Stomach smooth muscle (tissue), 2 donors: ENCODE results near the gene ST3GAL3.

Source experiments
- H3K27ac ChIP-seq: one replicate; pipeline ENCODE4 v1.7.0; 2013; ENCODE audit warnings: mild to moderate bottlenecking, low read length, inconsistent platforms
- H3K27me3 ChIP-seq, 2 donors: one replicate each; pipeline ENCODE4 v1.7.0; 2013; ENCODE audit warnings: low read length in 2 of 2; ENCODE audit not compliant: insufficient read depth in 2 of 2, control insufficient read depth in 1 of 2
- H3K36me3 ChIP-seq, 2 donors: one replicate each; pipeline ENCODE4 v1.7.0; 2013; ENCODE audit warnings: low read length in 2 of 2; ENCODE audit not compliant: control insufficient read depth in 2 of 2, insufficient read depth in 2 of 2
- H3K4me1 ChIP-seq: one replicate; pipeline ENCODE4 v1.7.0; 2013; ENCODE audit warnings: low read length; ENCODE audit not compliant: control insufficient read depth, insufficient read depth
- H3K4me3 ChIP-seq, 2 donors: one replicate each; pipeline ENCODE4 v1.7.0; 2013; ENCODE audit warnings: low read length in 2 of 2
- H3K9ac ChIP-seq, 2 donors: one replicate each; pipeline ENCODE4 v1.7.0; 2013; ENCODE audit warnings: low read length in 2 of 2, mild to moderate bottlenecking in 1 of 2
- H3K9me3 ChIP-seq, 2 donors: one replicate each; pipeline ENCODE4 v1.7.0; 2013; ENCODE audit warnings: low read length in 2 of 2; ENCODE audit not compliant: control insufficient read depth in 2 of 2
- donor health status: healthy.
- donor health status: Pancreatic carcinoma.

ST3GAL3 gene

DNA sequence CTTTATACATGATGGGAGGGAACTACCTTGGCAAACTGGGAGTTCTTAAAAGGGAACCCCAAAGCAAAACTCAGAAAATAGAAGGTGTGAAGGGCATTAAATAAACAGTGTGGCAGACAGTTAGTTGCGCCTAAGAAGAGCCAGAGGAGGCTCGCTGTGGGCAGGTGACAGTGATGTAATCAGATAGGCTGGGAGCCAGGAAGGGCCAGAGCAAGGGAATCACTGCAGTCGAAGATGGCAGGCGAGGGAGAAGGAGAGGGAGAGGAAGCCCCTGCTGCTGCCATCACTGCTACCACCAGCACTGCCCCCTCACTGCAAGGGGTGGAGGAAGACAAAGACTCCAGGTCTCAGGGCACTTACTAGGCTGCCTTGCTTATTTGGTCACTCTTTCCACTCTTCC is 97.2 kb downstream of the ST3GAL3 start:
- H3K27ac ChIP-seq = no peak overlapping the region
- no peaks in the 10 kb centered on the region for H3K27me3 ChIP-seq
- H3K4me1 ChIP-seq = no peaks in the 10 kb centered on the region
- no peak overlapping the region for H3K9ac ChIP-seq
- no peak overlapping the region for H3K4me3 ChIP-seq
- peaks cover 0 to 6% of the 10 kb centered on the region in 2 donors for H3K36me3 ChIP-seq
- no peaks in the 10 kb centered on the region for H3K9me3 ChIP-seq

DNA sequence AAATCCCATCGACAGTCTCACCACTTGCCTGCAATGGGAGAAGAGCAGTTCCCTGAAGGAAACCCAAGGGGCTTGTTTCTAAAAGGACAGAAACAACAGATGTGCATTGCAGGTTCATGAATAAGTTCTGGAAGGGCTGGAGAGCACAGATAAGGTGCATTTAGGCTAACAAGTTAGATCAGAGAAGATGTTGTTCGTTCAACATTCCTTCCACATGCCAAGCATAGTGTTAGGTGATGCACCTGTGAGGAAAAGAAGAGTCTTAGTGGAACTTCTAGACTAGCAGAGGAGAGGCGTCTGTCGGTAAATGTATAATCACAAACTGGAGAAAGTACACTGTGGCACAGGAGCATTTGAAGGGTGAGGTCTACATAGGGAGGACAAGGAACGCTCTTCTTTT is 98.0 kb downstream of the ST3GAL3 start:
- Histone ChIP-seq H3K27me3 (no peaks in the 10 kb centered on the region), H3K4me1 (no peaks in the 10 kb centered on the region), H3K9me3 (no peaks in the 10 kb centered on the region), H3K4me3 (no peak overlapping the region), H3K36me3 (peaks cover 0 to 4% of the 10 kb centered on the region in 2 donors), H3K27ac (no peak overlapping the region), H3K9ac (no peak overlapping the region)

DNA sequence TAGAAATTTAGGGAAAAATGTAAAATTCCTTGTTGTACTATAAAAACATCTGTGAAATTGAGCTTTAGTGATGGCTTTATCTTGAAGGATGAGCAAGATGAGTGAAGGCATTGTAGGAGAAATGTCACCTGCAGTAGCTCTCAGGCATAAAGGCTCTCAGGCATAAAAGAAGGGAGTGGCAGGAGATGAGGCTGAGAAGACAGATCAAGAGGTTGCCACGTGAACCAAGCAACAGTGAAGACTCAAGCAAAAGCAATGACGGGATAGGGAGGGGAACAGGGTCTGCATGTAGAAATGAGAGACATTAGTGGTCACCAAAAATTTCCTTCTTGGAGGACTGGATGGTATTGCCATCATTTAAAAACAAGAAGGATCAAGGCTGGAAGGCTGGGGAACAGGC is 98.8 kb downstream of the ST3GAL3 start:
- no peaks in the 10 kb centered on the region for H3K27me3 ChIP-seq
- peaks cover 0 to 4% of the 10 kb centered on the region in 2 donors for H3K36me3 ChIP-seq
- no peaks in the 10 kb centered on the region for H3K4me1 ChIP-seq
- H3K4me3 ChIP-seq = no peak overlapping the region
- no peak overlapping the region for H3K27ac ChIP-seq
- no peak overlapping the region for H3K9ac ChIP-seq
- H3K9me3 ChIP-seq = no peaks in the 10 kb centered on the region

DNA sequence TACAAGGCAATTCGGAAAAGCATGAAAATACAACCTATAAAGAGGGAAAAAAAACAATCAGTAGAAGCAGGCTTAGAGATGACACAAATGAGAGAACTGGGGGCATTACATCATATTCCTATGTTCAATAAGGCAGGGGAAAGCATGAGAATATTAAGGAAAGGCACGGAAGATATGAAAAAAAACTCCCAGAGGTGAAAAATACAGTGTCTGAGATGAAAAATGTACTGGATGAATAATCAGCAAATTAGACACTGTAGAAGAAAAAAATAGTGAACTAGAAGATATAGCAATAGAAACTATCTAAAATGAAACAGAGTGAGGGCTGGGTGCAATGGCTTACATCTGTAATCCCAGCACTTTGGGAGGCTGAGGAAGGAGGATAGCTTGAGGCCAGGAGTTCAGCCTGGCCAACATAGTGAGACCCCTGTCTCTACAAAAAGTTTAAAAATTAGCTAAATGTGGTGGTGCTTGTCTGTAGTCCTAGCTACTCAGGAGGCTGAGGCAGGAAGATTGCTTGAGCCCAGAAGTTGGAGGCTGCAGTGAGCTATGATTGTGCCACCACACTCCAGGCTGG is 101.8 kb downstream of the ST3GAL3 start:
- H3K27me3 ChIP-seq = no peaks in the 10 kb centered on the region
- H3K9me3 ChIP-seq = no peaks in the 10 kb centered on the region
- H3K4me1 ChIP-seq = no peaks in the 10 kb centered on the region
- H3K4me3 ChIP-seq = no peak overlapping the region
- H3K9ac ChIP-seq = no peak overlapping the region
- H3K27ac ChIP-seq = no peak overlapping the region
- peaks cover 3 to 4% of the 10 kb centered on the region in 2 donors for H3K36me3 ChIP-seq

DNA sequence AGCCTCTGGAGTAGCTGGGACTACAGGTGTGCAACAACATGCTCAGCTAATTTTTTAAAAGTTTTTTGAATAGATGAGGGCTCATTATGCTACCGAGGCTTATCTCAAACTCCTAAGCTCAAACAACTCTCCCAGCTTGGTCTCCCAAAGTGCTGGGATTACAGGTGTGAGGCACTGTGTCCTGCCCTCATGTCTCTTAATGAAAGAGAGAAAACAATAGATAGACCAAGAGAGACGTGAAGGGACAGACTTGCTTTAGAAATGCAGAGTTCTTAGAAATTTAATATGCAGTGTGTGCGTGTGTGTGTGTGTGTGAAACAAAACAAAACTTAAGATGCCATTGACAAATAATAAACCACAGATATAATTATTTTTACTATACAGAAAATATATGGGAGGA is 105.2 kb downstream of the ST3GAL3 start:
- Histone ChIP-seq H3K4me3 (no peak overlapping the region), H3K9ac (no peak overlapping the region), H3K4me1 (no peaks in the 10 kb centered on the region), H3K36me3 (peaks cover 7 to 20% of the 10 kb centered on the region in 2 donors), H3K27me3 (no peaks in the 10 kb centered on the region), H3K27ac (no peak overlapping the region), H3K9me3 (peaks cover 0 to 2% of the 10 kb centered on the region in 2 donors)

DNA sequence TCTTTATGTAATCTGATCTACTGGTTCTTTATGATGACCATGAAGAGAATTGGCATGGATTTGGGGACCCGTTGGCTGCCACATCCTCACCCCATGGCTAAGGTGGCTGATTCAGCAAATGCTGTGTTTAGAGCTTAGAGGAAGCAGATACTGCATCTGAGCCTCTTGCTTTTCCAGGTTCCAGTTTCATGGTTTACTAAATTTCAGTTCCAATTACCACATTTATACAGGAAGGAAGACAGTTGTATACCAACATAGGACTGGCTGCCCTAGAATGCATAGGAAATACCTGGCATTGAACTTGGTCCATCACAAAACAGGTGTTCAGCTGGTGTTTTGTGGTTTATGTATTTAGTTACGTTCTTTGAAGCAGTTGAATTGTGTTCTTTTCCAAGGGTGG is 107.1 kb downstream of the ST3GAL3 start:
- Histone ChIP-seq H3K36me3 (peaks cover 7 to 19% of the 10 kb centered on the region in 2 donors), H3K27ac (no peak overlapping the region), H3K9me3 (peaks cover 0 to 5% of the 10 kb centered on the region in 2 donors), H3K4me1 (no peaks in the 10 kb centered on the region), H3K9ac (no peak overlapping the region), H3K4me3 (no peak overlapping the region), H3K27me3 (no peaks in the 10 kb centered on the region)

DNA sequence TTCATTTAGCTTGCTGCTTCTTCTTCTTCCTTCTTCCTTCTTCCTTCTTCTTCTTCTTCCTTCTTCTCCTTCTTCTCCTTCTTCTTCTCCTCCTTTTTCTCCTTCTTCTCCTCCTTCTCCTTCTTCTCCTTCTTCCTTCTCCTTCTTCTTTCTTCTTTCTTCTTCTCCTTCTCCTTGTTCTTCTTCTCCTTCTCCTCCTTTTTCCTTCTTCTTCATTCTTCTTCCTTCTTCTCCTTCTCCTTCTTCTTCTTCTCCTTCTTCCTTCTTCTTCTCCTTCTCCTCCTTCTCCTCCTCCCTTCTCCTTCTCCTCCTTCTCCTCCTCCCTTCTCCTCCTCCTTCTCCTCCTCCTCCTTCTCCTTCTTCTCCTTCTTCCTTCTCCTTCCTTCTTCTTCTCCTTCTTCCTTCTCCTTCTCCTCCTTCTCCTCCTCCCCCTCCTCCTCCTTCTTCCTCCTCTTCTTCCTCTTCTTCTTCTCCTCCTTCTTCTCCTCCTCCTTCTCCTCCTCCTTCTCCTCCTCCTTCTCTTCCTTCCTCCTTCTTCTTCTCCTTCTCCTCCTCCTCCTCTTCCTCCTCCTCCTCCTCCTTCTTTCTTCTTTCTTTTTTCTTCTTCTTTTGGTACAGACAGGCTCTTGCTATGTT is 110.1 kb downstream of the ST3GAL3 start:
- Histone ChIP-seq H3K4me3 (no peak overlapping the region), H3K9me3 (peaks cover 0 to 5% of the 10 kb centered on the region in 2 donors), H3K27me3 (no peaks in the 10 kb centered on the region), H3K4me1 (peaks cover 7% of the 10 kb centered on the region), H3K9ac (no peak overlapping the region), H3K27ac (no peak overlapping the region), H3K36me3 (peaks cover 8 to 17% of the 10 kb centered on the region in 2 donors)

DNA sequence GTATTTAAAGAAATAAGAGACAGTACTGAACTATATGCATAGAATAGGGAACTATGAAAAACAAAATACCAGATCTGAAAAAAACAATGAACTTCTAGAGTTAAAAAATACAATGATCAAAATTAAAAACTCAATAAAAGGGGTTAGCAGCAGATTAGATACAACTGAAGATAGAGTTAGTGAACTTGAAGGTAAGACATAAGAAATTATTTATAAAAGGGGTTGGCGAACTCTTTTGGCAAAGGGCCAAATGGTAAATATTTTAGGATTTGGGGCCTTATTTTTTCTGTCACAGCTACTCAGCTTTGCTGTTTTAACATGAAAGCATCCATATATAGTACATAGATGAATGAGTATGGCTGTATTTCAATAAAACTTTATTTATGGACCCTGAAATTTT is 111.4 kb downstream of the ST3GAL3 start:
- H3K4me3 ChIP-seq = no peak overlapping the region
- H3K4me1 ChIP-seq = peaks cover 7% of the 10 kb centered on the region
- H3K27ac ChIP-seq = no peak overlapping the region
- H3K9ac ChIP-seq = no peak overlapping the region
- H3K36me3 ChIP-seq = peaks cover 8 to 17% of the 10 kb centered on the region in 2 donors
- H3K9me3 ChIP-seq = peaks cover 0 to 5% of the 10 kb centered on the region in 2 donors
- H3K27me3 ChIP-seq = no peaks in the 10 kb centered on the region

DNA sequence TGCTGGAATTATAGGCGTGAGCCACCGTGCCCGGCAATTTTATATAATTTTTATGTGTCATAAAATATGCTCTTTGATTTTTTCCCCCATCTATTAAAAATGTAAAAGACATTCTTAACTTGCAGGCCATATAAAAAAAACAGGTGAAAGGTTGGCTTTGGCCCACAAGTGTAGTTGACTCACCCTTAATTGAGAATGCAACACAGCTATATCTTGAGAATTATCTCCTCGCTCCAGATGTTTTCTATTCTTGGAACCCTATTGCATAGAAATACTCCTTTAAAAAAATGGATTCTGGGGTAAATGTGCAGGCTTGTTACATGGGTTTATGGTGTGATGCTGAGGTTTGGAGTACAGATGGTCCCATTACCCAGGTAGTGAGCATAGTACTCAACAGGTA is 112.0 kb downstream of the ST3GAL3 start:
- Histone ChIP-seq H3K9ac (no peak overlapping the region), H3K4me1 (peaks cover 7% of the 10 kb centered on the region), H3K36me3 (peaks cover 8 to 16% of the 10 kb centered on the region in 2 donors), H3K27ac (no peak overlapping the region), H3K27me3 (no peaks in the 10 kb centered on the region), H3K9me3 (peaks cover 0 to 5% of the 10 kb centered on the region in 2 donors), H3K4me3 (no peak overlapping the region)

DNA sequence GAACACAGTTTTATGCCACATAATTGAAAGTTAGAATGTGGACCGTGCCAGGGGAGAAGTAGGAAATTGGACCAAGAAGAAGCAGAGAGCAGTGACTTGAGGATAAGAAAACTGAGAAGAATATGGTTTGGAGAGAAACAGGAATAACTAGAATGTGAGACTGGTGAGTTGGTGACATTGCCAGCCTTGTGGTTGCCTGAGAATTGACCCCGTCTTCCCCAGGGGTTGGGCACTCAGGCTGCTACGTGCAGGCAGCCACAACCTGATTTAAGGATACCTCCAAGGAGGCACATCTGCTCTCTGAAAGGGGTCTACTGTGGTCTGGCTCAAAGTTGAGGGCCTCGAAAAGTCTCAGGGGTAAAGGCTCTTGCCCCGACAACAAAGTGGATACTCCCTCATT is 114.1 kb downstream of the ST3GAL3 start:
- peaks cover 2 to 4% of the 10 kb centered on the region in 2 donors for H3K36me3 ChIP-seq
- no peak overlapping the region for H3K4me3 ChIP-seq
- H3K9ac ChIP-seq = no peak overlapping the region
- H3K9me3 ChIP-seq = peaks cover 0 to 3% of the 10 kb centered on the region in 2 donors
- H3K4me1 ChIP-seq = peaks cover 9% of the 10 kb centered on the region
- H3K27me3 ChIP-seq = no peaks in the 10 kb centered on the region
- H3K27ac ChIP-seq = no peak overlapping the region

DNA sequence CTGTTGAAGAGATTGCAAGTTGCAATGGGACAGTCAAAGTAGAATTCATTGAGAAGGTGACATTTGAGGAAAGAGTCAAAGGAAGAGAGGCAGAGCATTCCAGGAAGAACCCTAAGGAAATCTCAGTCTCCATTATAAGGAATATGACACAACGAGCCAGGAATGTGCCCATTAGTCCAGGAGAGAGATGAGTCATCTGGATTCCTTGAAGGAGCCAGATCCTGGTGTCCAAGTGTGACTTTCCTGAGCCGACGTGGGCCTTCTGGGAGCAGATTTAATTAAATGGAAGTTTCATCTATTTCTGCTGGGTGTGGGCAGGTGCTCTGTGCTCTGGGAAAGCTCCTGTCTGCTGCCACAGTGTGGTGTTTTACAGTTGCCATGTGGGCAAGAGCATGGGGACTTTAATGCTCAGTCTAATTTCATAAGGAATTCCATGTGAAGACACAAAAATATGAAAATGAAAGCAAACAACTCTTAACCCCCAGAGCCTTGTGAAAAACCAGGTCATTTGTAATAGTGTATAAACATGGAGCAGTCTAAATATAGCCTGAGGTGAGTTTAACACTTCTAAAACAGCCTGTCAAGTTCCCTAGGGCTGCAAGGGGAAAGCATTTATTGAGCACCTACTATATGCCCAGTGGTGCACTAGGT is 114.8 kb downstream of the ST3GAL3 start:
- no peaks in the 10 kb centered on the region for H3K27me3 ChIP-seq
- no peak overlapping the region for H3K27ac ChIP-seq

More for the DNA sequence above, 114.8 kb downstream of the ST3GAL3 start:
- H3K4me3 ChIP-seq = no peak overlapping the region
- H3K9me3 ChIP-seq = peaks cover 0 to 3% of the 10 kb centered on the region in 2 donors
- no peak overlapping the region for H3K9ac ChIP-seq
- peaks cover 2 to 4% of the 10 kb centered on the region in 2 donors for H3K36me3 ChIP-seq
- peaks cover 9% of the 10 kb centered on the region for H3K4me1 ChIP-seq
